A673 (cell line): ENCODE data around the gene NID1.

Experiments
- EZH2 ChIP-seq: fragments of 200-600 bp; sonication (generic); IDR thresholded peaks from 2 replicates; pipeline ENCODE4 v1.6.1; 2017; ENCODE audit warnings: borderline replicate concordance, low read depth, mild to moderate bottlenecking, mixed read lengths, antibody characterized with exemption, low read length; ENCODE audit not compliant: poor library complexity, severe bottlenecking
- TF ChIP-seq, protein P1 (sequence below): fragments of 300-800, 200-600 bp; sonication (generic); conservative IDR thresholded peaks from 2 replicates; pipeline ENCODE4 v1.5.1; 2017; ENCODE audit warnings: low read depth, mild to moderate bottlenecking, antibody characterized with exemption, low read length, moderate library complexity, mixed read lengths

DNA sequence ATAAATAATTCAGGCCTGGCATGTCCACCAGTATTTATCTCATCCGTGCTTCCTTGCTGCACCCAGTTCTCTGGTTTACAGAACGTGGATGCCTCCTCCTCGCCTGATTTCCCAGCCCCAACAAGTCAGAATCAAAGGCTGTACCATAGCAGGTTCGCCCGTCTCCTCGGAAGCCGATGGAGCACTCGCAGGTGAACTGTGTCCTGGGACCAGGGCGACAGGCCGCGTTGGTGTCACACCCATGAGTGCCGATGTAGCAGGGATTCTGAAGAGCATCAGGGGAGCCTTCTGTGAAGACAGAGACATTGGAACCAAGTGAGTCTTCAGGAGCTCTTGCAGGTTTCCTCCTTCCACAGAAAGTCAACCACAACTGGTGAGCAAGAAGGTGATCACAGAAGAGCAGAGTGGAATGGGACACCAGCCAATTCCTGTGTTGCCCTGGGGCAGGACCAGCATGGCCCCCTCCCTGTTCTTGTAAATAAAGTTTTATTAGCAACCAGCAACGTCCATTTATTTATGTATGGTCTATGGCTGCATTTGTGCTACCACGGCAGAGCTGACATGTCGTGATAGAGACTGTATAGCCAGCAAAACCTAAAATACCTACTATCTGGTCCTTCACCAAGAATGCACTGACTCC, 40.8 kb downstream of the NID1 start:
- no peak for TF ChIP-seq EZH2
- TF ChIP-seq, protein P1, sequence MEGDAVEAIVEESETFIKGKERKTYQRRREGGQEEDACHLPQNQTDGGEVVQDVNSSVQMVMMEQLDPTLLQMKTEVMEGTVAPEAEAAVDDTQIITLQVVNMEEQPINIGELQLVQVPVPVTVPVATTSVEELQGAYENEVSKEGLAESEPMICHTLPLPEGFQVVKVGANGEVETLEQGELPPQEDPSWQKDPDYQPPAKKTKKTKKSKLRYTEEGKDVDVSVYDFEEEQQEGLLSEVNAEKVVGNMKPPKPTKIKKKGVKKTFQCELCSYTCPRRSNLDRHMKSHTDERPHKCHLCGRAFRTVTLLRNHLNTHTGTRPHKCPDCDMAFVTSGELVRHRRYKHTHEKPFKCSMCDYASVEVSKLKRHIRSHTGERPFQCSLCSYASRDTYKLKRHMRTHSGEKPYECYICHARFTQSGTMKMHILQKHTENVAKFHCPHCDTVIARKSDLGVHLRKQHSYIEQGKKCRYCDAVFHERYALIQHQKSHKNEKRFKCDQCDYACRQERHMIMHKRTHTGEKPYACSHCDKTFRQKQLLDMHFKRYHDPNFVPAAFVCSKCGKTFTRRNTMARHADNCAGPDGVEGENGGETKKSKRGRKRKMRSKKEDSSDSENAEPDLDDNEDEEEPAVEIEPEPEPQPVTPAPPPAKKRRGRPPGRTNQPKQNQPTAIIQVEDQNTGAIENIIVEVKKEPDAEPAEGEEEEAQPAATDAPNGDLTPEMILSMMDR: no peak
